H9 (cell line): ENCODE measurements around the gene MADCAM1. TPM values are rescaled to one million over a fixed set of nuclear protein-coding genes. Genes with fewer than 3 reads are reported as not detected.

Source experiments
- DNase-seq: peaks from one replicate; pipeline ENCODE4 v3.0.0-alpha.2; 2017
- H2AFZ ChIP-seq: one replicate; pipeline ENCODE4 v1.6.1; 2013; ENCODE audit warnings: mild to moderate bottlenecking, low read length, control low read depth, moderate library complexity
- H2AK5ac ChIP-seq: 2 replicates; pipeline ENCODE4 v1.6.1; 2013; ENCODE audit warnings: low read length, control low read depth, mixed read lengths; ENCODE audit not compliant: insufficient read length
- H2BK120ac ChIP-seq: one replicate; pipeline ENCODE4 v1.6.1; 2013; ENCODE audit warnings: low read depth, mild to moderate bottlenecking, low read length, control low read depth, inconsistent platforms; ENCODE audit not compliant: poor library complexity, severe bottlenecking
- H2BK12ac ChIP-seq: 2 replicates; pipeline ENCODE4 v1.6.1; 2013; ENCODE audit warnings: low read length, control low read depth, mixed read lengths, low read depth; ENCODE audit not compliant: insufficient read length
- H2BK15ac ChIP-seq: 2 replicates; pipeline ENCODE4 v1.6.1; 2013; ENCODE audit warnings: low read depth, low read length, control low read depth
- H2BK20ac ChIP-seq: one replicate; pipeline ENCODE4 v1.6.1; 2013; ENCODE audit warnings: low read depth, mild to moderate bottlenecking, low read length, control low read depth, inconsistent platforms; ENCODE audit not compliant: poor library complexity, severe bottlenecking
- H2BK5ac ChIP-seq: 2 replicates; pipeline ENCODE4 v1.6.1; 2013; ENCODE audit warnings: low read length, control low read depth, mixed read lengths; ENCODE audit not compliant: insufficient read length
- H3K14ac ChIP-seq: 2 replicates; pipeline ENCODE4 v1.6.1; 2013; ENCODE audit warnings: low read length, control low read depth; ENCODE audit not compliant: insufficient read depth
- H3K18ac ChIP-seq: 2 replicates; pipeline ENCODE4 v1.6.1; 2013; ENCODE audit warnings: low read depth, mild to moderate bottlenecking, mixed read lengths, low read length, control low read depth; ENCODE audit not compliant: insufficient read length
- H3K23ac ChIP-seq: 2 replicates; pipeline ENCODE4 v1.6.1; 2013; ENCODE audit warnings: low read length, control low read depth, mixed read lengths, low read depth; ENCODE audit not compliant: insufficient read length
- H3K23me2 ChIP-seq: 2 replicates; pipeline ENCODE4 v1.6.1; 2013; ENCODE audit warnings: low read depth, mild to moderate bottlenecking, mixed read lengths, low read length, control low read depth; ENCODE audit not compliant: insufficient read length, poor library complexity, severe bottlenecking
- H3K27ac ChIP-seq: 2 replicates; pipeline ENCODE4 v1.5.1; 2013; ENCODE audit warnings: low read length, control low read depth, mixed read lengths, low read depth; ENCODE audit not compliant: insufficient read length
- H3K27me3 ChIP-seq: 2 replicates; pipeline ENCODE4 v1.6.1; 2013; ENCODE audit warnings: low read length, control low read depth, inconsistent platforms; ENCODE audit not compliant: insufficient read depth
- H3K4ac ChIP-seq: 2 replicates; pipeline ENCODE4 v1.6.1; 2013; ENCODE audit warnings: low read depth, mild to moderate bottlenecking, control low read depth, inconsistent platforms, low read length, moderate library complexity
- H3K4me1 ChIP-seq: 2 replicates; pipeline ENCODE4 v1.6.1; 2013; ENCODE audit warnings: low read length, control low read depth, inconsistent platforms; ENCODE audit not compliant: insufficient read depth
- H3K4me2 ChIP-seq: 2 replicates; pipeline ENCODE4 v1.6.1; 2013; ENCODE audit warnings: low read length, control low read depth, mixed read lengths; ENCODE audit not compliant: insufficient read length, insufficient read depth
- H3K56ac ChIP-seq: 2 replicates; pipeline ENCODE4 v1.6.1; 2013; ENCODE audit warnings: low read depth, mild to moderate bottlenecking, mixed read lengths, low read length, control low read depth; ENCODE audit not compliant: insufficient read length
- H3K79me1 ChIP-seq: 2 replicates; pipeline ENCODE4 v1.6.1; 2013; ENCODE audit warnings: low read depth, mild to moderate bottlenecking, moderate library complexity, low read length, control low read depth, inconsistent platforms; ENCODE audit not compliant: insufficient read depth, poor library complexity, severe bottlenecking
- H3K79me2 ChIP-seq: 2 replicates; pipeline ENCODE4 v1.6.1; 2013; ENCODE audit warnings: low read length, control low read depth, inconsistent platforms; ENCODE audit not compliant: insufficient read depth
- H3K9ac ChIP-seq: 2 replicates; pipeline ENCODE4 v1.6.1; 2013; ENCODE audit warnings: low read length, control low read depth, mixed read lengths; ENCODE audit not compliant: insufficient read length; ENCODE audit errors: extremely low read depth
- H3K9me3 ChIP-seq: one replicate; pipeline ENCODE4 v1.6.1; 2013; ENCODE audit warnings: low read depth, low read length, inconsistent platforms; ENCODE audit not compliant: control insufficient read depth
- H3T11ph ChIP-seq: one replicate; pipeline ENCODE4 v1.6.1; 2013; ENCODE audit warnings: mild to moderate bottlenecking, low read length, control low read depth, inconsistent platforms
- H4K20me1 ChIP-seq: one replicate; pipeline ENCODE4 v1.6.1; 2013; ENCODE audit not compliant: control insufficient read depth, insufficient read length, insufficient read depth
- H4K5ac ChIP-seq: 2 replicates; pipeline ENCODE4 v1.6.1; 2013; ENCODE audit warnings: low read depth, mild to moderate bottlenecking, mixed read lengths, low read length, control low read depth; ENCODE audit not compliant: insufficient read length
- H4K8ac ChIP-seq: replicated peaks from 2 replicates; pipeline ENCODE4 v1.6.1; 2013; ENCODE audit warnings: low read length, control low read depth, mixed read lengths, low read depth; ENCODE audit not compliant: insufficient read length
- H4K91ac ChIP-seq: 2 replicates; pipeline ENCODE4 v1.6.1; 2013; ENCODE audit warnings: low read depth, mild to moderate bottlenecking, moderate library complexity, mixed read lengths, low read length, control low read depth; ENCODE audit not compliant: insufficient read length
- H3K27ac Mint-ChIP-seq, 3 experiments: 2 replicates in 2 of 3; 3 replicates in 1 of 3; pipeline ENCODE4 v1.8.0; 2020 to 2021; ENCODE audit warnings: mixed read lengths in 3 of 3, mild to moderate bottlenecking in 1 of 3, moderate library complexity in 1 of 3
- H3K27me3 Mint-ChIP-seq: 2 replicates; pipeline ENCODE4 v1.8.0; 2021; ENCODE audit warnings: low read depth, mild to moderate bottlenecking, moderate library complexity, mixed read lengths
- H3K36me3 Mint-ChIP-seq, 3 experiments: 2 replicates in 2 of 3; 3 replicates in 1 of 3; pipeline ENCODE4 v1.8.0; 2020 to 2021; ENCODE audit warnings: low read depth in 3 of 3, mixed read lengths in 3 of 3; ENCODE audit not compliant: insufficient read depth in 1 of 3
- H3K4me1 Mint-ChIP-seq, 2 experiments: 2 replicates each; pipeline ENCODE4 v1.8.0; 2020; ENCODE audit warnings: mixed read lengths in 2 of 2
- H3K4me3 Mint-ChIP-seq, 2 experiments: 2 replicates in 1 of 2; 3 replicates in 1 of 2; pipeline ENCODE4 v1.8.0; 2020 to 2021; ENCODE audit warnings: mild to moderate bottlenecking in 2 of 2, mixed read lengths in 2 of 2, moderate library complexity in 1 of 2
- H3K9me3 Mint-ChIP-seq, 2 experiments: 2 replicates in 1 of 2; 3 replicates in 1 of 2; pipeline ENCODE4 v1.8.0; 2020; ENCODE audit warnings: mild to moderate bottlenecking in 2 of 2, mixed read lengths in 2 of 2, moderate library complexity in 1 of 2
- WGBS: extraction: QIAGEN DNeasy Blood & Tissue Kit; methylation state at CpG from one replicate; pipeline ENCODE4 v1.1.7; 2013; ENCODE audit warnings: missing lambda C conversion rate, low lambda C conversion rate, mixed read lengths; ENCODE audit not compliant: insufficient read length; ENCODE audit errors: extremely low coverage; 5-methylcytosine and 5-hydroxymethylcytosine counted together
- total RNA-seq: library from RNA; stranded (reverse); gene quantifications from 2 replicates; pipeline ENCODE4 v1.2.1, GENCODE V29; 2021
- TF ChIP-seq, protein P1 (sequence below): fragments of 200-600 bp; sonication (generic); conservative IDR thresholded peaks from 3 replicates; pipeline ENCODE4 v1.8.0; 2021; ENCODE audit warnings: antibody characterized with exemption, mild to moderate bottlenecking

Gene MADCAM1
- total RNA-seq, 1 experiment from 2014 or later: 1.2 TPM

DNA sequence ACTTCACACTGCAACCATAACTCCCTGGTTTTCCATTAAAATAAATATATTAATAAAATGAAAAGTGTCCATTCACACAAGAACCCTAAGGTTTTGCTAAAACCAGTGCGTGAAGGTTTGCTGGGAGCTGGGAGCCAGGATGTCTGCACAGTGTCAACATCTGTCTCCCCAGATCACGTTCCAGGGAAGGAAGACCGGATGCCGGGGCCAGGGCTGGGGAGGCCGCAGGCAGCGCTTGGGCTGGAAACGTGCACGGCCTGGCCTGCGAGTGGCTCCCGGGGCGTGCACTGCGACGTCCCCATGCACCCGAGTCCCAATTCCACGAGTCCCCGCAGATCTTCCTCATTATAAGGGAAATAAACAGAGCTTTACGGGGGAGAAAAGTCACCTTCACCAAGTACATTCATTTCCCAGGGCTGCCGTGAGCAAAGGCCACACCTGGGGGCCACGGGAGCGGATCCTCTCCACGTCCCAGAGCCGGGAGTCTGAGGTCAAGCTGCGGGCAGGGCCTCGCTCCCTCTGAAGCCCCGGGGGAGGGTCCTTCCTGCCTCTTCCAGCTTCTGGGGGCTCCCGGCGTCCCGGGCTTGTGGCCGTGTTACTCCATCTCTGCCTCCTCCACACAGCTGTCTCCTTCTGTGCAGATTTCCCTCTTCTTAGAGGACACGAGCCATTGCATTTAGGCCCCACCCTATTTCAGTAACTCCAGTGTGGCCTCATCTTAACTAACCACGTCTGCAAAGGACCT lies 48.3 kb upstream of the MADCAM1 start:
- no CpG with 5 or more reads among the region's 31 CpGs for WGBS

More for the DNA sequence above, 48.3 kb upstream of the MADCAM1 start:
- Histone ChIP-seq H3K23ac (no peak overlapping the region), H3K9me3 (no peaks in the 10 kb centered on the region), H3K4me1 (no peaks in the 10 kb centered on the region), H3K79me2 (no peaks in the 10 kb centered on the region), H3T11ph (no peak overlapping the region), H3K56ac (no peak overlapping the region), H3K27ac (no peak overlapping the region), H4K5ac (no peak overlapping the region), H2BK120ac (no peak overlapping the region), H4K8ac (no peak overlapping the region), H3K23me2 (no peaks in the 10 kb centered on the region), H3K18ac (no peak overlapping the region), H3K4me2 (no peak overlapping the region), H2BK5ac (no peak overlapping the region), H3K4ac (no peak overlapping the region), H2AK5ac (no peak overlapping the region), H3K27me3 (no peaks in the 10 kb centered on the region), H3K79me1 (no peaks in the 10 kb centered on the region), H2BK12ac (no peak overlapping the region), H2AFZ (no peak overlapping the region), H3K9ac (no peak overlapping the region), H2BK20ac (no peak overlapping the region), H4K20me1 (no peaks in the 10 kb centered on the region), H4K91ac (no peak overlapping the region), H3K14ac (no peak overlapping the region), H2BK15ac (no peak overlapping the region)
- H3K9me3 Mint-ChIP-seq: peaks cover 19 to 30% of the 10 kb centered on the region in 2 experiments
- peak overlapping the region in 2 of 3 experiments; percentile 68 to 78; a peak in 1 of 7 replicates for H3K27ac Mint-ChIP-seq
- peaks cover 0 to 5% of the 10 kb centered on the region in 2 experiments; a peak in 1 of 4 replicates for H3K4me1 Mint-ChIP-seq
- DNase-seq: no peak
- TF ChIP-seq, protein P1, sequence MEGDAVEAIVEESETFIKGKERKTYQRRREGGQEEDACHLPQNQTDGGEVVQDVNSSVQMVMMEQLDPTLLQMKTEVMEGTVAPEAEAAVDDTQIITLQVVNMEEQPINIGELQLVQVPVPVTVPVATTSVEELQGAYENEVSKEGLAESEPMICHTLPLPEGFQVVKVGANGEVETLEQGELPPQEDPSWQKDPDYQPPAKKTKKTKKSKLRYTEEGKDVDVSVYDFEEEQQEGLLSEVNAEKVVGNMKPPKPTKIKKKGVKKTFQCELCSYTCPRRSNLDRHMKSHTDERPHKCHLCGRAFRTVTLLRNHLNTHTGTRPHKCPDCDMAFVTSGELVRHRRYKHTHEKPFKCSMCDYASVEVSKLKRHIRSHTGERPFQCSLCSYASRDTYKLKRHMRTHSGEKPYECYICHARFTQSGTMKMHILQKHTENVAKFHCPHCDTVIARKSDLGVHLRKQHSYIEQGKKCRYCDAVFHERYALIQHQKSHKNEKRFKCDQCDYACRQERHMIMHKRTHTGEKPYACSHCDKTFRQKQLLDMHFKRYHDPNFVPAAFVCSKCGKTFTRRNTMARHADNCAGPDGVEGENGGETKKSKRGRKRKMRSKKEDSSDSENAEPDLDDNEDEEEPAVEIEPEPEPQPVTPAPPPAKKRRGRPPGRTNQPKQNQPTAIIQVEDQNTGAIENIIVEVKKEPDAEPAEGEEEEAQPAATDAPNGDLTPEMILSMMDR: no peak
- H3K36me3 Mint-ChIP-seq: peaks cover 4 to 17% (median 12%) of the 10 kb centered on the region in 3 experiments; a peak in 6 of 7 replicates
- no peak overlapping the region for H3K4me3 Mint-ChIP-seq
- peaks cover 10% of the 10 kb centered on the region for H3K27me3 Mint-ChIP-seq
